ENCODE measurements around the gene TMEM108.

The TMEM108 gene

DNA sequence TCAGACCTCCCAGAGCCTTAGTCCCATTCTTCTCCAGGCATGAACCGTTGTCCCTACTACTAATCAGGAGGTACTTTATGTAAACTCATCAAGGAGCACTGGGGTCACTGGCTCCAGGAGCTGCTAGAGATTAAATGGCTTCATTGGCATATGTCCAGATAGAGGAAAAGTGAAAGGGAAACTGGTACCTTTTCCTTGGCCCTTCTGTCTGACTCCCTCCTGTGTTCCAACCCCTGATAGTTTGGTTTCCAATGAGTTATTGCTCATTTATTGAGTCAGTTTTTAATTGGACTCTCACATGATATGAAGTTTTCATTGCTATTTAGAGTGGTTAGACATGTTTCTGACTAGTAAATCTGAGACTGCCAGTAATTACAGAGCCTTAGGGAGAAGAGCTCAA, 231.2 kb downstream of the TMEM108 start:
- DNase-seq (ENCODE audit: extremely low read depth in 1 of 2, low read depth in 1 of 2) = no peak

DNA sequence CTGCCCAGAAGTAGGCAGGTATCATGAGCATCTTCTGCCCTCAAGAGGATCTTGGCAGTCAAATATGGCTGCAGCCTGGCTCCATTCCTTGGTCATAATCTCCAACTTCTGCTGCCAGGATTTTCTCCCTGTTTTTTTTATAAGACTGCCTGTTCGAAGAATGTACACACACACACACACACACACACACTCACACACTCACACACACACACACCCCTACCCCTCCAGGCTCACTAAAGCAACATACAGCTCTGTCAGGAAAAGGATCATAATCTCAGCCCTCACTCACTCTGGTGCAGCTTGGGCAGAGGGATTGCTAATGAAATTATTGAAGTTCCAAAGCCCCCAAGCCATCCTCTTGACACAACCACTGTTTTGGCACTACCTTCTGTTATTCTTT, 232.4 kb downstream of the TMEM108 start:
- DNase-seq (ENCODE audit: extremely low read depth in 1 of 2, low read depth in 1 of 2) = no peak

DNA sequence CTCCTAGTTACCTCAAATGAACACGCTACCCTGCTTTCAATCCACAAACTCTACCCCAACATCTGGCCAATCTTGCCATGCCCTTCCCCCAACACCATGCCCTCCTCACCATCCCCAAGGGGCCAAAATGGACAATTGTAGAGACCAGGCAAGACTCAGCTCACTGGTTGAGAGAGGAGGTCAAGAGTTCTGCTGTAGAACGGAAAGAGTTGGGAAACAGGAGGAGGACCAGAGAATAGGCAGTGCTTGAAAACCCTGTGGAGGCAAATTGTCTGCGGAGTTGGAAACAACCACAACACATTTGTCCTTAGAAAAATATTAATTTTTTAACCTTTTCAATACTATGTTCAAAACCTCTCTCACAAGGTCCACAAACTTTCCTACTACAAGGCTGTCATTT, 232.9 kb downstream of the TMEM108 start:
- no peak for DNase-seq (ENCODE audit: extremely low read depth in 1 of 2, low read depth in 1 of 2)

DNA sequence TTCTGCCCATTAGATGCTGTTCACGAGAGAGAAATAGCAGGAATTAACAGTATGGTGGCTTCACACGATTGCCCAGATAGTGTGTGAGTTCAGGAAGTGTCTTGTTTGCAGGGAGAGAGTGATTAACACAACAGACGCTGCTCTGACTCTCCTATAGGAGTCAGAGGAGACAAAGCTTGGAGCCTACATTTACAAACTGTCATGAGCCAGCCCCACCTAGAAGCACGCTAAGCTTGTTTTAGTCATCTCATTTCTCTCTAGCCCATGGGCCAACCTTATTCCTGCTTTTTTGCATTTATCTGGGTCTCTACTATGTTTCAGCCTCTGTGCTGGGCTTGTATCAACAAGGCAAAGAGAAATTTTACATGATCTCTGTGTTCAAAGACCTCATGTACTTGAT, 233.3 kb downstream of the TMEM108 start:
- DNase-seq (ENCODE audit: extremely low read depth in 1 of 2, low read depth in 1 of 2) = no peak

DNA sequence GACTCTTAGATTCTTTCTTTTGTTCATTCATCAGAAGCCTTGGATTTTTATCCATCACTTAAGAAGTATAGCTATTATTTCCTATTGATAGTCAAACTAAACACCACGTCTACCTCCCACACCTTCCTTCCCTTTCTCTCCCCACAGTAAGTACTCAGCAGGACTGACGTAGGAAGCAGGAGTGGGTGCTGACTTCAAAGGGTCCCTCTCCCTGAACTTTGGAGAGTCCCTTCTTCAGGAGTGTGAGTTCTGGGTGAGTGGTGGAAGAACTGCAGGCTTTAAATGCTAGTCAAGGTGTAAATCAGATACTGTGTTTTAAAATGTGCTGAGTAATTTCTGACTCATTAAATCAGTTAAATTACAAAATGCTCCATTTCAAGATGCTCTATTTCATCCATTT, 235.2 kb downstream of the TMEM108 start:
- no peak for DNase-seq (ENCODE audit: extremely low read depth in 1 of 2, low read depth in 1 of 2)

DNA sequence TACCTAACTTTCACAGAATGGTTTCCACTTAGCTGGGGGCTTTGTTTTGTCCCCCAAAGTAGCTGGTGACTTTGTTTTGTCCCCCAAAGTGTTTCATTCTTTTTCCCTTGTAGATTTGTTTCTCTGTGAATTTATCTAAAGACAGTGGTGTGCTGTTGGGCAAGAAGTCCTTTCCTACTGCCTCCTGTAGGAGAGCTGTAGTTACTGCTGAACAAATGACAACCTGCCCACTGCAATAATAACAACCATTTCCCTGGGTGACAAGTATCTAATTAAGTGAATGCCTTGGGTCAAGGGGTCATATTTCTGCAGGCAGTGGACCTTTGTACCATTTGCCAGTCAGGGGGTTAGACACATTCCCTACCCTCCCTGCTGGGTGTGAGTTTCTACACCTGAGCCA, 236.3 kb downstream of the TMEM108 start:
- DNase-seq (ENCODE audit: extremely low read depth in 1 of 2, low read depth in 1 of 2) = no peak

DNA sequence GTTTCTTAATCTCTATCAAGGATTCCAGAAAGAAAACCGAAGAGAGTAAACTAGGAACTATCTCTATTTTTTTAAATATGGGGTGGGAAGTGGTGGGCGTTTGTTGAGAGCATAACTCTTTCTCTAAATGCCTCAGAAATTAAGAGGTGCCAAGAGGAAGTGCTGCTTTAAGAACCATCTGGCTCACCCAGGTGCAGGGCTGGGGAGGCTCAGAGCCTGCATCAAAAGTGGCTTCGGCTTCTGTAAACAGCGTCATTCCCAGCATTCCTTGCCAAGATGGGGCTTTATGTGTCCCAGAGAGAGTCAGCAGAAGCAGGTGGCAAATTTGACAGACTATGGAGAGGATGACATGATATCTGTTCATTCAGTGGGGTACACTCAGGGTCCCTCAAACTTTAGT, 238.4 kb downstream of the TMEM108 start:
- no peak for DNase-seq (ENCODE audit: extremely low read depth in 1 of 2, low read depth in 1 of 2)

DNA sequence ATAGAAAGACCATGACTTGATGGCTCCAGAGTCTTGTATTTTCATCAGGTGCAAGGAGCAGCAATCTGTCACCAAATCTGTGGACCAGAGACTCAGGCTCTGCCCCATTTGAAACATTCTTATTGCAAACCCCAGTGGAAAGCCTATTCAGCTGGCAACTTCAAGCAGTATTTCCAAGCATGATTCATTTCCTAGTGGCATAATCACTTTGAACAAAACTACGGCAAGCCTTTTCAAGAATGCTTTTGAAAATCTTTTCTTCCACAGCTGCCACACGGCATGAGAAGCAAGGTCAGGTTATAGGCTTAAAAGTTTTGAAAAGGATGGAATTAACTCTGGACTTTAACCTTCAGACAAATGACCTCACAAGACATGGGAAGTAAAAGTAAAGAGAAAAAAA, 239.6 kb downstream of the TMEM108 start:
- no peak for DNase-seq (ENCODE audit: extremely low read depth in 1 of 2, low read depth in 1 of 2)

DNA sequence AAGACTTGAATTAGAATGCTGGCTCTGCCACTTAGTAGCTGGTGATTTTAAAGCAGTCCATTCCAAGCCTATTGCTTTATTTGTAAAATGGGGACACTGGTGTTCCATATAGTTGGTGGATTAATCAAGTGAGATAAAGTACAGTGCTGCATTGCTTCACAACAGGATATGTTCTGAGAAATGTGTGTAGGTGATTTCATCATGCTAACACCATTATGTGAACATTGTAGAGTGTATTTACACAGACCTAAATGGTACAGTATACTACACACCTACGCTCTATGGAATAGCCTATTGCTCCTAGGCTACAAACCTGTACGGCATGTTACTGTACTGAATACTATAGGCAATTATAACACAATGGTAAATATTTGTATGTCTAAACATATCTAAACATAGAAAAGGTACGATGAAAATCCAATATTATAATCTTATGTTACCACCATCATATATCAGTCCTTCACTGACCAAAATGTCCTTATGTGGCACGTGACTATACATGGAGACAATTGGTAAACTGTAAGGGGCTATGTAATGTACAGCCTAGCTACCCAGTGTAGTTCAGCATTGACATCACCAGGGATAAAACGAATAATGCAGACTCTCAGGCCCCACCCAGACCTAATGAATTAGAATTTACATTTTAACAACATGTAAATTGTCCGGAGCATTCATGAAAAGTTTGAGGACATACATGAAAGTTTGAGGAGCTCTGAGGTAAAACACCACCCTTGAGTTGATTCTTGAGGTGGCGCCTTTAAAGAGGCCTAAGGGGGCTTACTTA, 240.3 kb downstream of the TMEM108 start:
- no peak for DNase-seq (ENCODE audit: extremely low read depth in 1 of 2, low read depth in 1 of 2)

DNA sequence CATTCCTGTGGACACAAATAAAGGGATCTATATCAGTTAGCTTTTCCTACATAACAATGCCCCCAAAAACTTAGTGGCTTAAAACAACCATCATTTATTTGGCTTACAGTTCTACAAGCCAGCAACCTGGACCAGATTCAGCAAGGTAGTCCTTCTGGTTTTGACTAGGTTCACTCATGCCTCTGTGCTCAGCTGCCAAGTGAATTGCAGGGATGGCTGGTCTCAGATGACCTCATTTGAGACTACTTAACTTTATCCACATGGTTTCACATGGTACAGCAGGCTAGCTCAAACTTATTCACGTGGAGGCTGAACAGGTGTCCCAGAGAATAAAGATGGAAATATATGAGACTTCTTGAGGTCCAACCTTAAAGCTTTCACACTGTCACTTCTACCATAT, 242.4 kb downstream of the TMEM108 start:
- no peak for DNase-seq (ENCODE audit: extremely low read depth in 1 of 2, low read depth in 1 of 2)

DNA sequence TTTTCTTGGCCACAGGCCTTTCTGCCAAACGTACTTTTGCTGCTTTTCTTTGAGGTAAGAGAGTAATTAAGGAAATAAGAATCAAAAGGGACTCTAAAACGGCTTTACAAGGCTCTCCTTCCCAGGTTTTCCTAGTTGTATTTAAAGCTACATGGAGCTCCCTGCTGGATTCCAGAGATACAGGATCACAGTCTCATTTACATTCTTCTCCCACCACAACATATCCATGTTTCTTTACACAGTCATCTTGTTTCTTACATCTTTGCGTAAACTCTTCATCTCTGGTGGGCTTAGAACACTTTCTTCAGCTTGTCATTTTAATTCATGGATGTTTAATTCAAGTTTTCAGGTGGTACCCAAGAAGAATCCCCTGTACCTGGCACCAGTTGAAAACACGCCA, 244.0 kb downstream of the TMEM108 start:
- DNase-seq (ENCODE audit: extremely low read depth in 1 of 2, low read depth in 1 of 2) = no peak

DNA sequence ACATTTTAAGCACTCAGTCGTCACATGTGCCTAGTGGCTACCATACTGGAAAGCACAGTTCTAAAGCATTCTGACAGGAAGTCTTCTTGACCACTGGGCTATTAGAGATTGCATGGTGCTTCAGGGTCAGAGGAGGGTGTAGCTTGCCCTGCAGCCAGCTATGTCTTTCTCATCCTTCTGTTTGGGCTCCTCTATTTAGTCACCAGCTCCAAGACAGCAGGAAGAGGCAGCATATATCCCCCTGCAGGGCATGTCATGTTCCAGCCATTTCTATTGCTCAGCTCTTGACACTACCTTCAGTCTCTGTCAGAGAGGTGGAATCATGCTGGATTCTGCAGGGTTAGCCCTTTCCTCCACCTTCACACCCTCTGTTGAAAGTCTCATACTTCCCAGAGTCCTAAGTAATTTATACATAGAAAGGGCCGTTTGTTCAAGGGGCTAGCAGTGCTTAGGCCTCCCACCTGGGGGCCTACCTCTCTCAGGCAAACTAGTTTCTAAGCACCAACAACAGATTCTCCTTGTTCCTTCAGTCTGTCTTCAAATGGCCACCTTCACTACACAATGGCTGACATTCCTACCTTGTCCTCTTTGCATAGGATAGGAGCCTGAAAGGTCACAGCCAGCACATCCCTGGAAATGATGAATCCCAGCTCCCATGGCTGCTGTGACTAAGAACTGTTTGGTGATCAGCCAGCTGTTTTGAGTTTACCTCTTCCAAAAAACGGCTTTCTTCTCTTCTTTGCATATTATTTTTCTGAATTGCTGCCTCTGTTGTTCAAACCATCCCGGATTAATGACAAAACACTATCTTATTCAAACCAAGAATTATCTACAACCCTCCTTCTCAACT, 246.0 kb downstream of the TMEM108 start:
- DNase-seq (ENCODE audit: extremely low read depth in 1 of 2, low read depth in 1 of 2) = no peak

DNA sequence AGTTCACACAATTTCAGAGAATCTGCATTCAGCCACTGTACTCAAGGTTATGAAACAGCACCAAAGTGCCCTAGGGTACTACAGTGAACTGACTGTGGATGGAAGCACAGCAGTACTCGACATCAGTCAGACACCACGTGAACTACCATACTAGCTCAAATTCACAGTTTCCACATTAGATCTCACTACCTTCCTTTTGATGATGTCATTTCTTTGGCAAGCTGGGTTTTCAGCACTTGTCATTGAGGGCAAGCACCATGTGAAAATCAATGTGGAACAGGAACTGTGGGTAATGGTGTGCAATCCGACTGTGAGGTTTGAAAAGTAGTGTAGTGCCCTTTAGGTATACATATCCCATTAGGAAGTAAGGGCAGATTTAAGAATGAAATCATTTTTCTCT, 251.1 kb downstream of the TMEM108 start:
- no peak for DNase-seq (ENCODE audit: extremely low read depth in 1 of 2, low read depth in 1 of 2)

DNA sequence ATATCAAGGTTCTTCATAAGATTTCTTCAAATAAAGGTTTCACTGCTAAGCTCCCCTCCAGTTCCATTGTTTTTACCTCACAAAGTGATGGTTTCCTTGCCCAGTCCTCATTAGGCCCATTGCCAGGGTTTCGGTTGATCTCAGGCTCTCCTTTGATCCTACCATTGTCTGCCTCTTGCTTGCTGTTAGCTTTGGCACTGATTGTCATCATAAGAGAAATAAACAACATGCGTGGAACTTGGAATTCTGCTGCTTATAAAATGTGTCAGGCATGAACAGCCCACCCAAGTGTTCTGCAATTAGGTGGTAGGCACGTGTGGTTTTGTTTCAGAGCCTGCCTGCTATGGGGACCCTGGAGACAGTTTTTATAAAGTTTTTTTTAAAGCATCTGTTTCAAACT, 254.1 kb downstream of the TMEM108 start:
- no peak for DNase-seq (ENCODE audit: extremely low read depth in 1 of 2, low read depth in 1 of 2)

DNA sequence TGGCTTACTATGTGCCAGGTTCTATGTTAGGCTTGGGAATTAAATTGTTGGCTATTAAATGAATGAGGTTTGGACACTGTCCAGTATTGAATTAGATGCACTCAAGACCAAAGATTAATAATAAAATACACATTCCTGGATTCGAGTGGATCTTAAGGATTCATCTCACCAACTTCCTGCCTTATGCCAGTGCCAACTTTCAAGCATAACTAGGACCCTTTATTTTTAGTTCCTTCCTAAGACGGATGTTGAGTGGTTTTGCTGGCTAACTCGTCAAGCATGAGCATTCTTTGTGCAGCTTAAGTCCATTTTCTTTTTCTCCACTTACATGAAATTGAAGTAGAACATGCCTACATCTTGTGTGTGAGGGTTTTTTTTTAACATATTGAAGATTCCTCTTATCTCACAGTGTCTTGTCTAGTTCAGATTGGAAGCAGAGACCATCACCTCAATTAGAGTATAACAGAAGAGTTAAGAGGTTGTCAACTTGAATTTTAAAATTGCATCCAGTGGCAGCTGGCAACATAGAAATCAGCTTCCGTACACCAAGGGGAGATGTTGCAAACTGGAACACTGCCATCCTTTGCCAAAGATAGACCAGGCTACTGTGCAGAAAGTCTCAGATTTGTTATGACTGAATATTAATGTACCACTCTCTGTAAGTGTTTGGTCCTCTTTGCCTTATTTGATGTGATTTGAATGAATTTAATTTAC, 255.4 kb downstream of the TMEM108 start:
- no peak for DNase-seq (ENCODE audit: extremely low read depth in 1 of 2, low read depth in 1 of 2)

DNA sequence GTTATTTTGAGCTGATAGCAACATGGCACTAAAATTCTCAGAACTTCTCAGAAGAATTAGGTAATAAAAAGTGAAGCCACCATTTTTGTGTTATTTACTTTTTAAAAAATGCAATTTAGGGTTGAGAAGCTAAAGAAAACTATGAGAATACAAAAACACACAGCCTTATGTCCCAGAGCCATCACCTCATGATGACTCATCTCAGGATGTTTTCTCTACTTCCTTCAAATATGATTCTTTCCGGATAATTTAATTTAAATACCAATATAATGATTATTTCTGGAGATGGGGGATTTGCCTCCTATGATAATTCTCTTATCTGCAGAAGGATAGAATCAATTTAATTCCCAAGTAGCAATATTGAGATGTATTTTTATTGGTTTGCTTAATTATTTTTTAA, 256.1 kb downstream of the TMEM108 start:
- DNase-seq (ENCODE audit: extremely low read depth in 1 of 2, low read depth in 1 of 2) = no peak

DNA sequence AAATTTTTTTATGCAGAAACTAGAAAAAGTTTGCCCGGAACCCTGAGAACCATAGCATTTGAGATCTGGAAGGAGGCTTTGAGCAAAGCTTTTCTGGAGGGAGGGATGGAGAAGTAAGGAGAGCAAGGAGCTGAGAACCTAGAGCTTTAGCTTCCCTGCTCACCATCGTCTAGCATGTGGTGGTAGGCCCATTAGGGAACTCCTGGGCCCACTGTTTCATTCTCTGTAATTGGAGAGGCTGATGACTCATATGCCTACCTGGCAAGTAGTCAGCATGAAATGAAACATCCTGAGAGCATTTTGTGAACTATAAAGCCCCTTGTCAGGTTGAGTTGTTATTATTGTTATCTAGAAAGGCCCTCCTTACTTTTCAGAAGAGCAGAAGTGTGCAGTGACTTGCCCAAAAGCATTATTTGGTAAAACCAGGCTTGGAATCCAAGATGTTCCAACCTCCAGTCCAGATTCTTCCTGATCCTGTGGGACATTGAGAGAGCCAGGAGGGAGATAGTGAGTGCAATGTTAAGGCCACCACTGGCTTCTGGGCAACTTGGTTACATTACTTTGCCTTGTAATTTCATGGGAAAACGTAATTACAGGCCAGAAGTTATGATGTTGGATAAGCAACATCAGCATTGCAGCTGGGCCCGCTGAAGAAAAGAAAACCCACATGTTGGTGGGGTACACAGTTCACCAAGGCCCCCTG, 257.2 kb downstream of the TMEM108 start:
- no peak for DNase-seq (ENCODE audit: extremely low read depth in 1 of 2, low read depth in 1 of 2)

DNA sequence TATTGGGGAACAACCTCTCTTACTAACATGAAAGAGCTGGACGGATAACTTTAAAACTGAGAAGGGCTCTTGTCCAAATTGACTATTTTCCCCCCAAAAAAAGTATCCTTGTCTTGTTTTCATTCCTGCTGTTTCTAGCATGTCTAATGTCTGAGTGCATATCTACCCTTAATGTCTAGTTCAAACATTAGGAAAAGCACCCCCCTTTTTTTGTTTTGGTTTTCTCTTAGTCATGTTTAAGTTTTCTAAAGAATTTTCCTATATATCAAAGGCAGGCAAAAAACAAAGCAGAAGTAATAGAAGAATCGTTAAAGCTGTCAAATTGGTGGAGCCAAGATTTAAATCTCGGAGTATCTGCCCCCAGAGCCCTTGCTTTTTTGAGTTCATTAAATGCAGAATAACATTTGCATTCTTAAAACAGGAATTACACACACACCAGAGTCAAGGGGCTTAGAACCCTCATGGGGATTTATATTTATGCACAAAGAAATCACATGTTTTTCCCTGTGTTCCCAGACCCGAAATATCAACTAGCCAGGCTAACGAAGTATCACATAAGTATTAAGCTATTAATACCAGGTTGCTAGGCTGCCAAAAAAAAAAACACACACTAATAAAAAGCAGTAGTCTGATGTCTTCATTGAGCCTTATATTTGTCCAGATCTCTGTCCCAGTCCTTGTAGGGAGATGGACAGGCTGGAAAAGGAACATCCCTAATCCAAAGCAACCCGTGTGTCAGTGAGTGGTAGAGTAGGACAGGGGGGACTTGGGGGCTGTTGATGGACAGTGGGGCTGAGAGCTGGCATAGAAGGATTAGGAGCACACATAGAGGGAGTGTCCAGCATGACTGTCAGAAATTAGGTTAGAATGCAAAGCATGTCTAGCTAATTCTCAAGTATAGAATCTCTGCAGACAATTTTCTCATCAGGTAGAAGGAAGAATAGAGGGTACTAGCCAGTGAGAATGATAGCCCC, 258.0 kb downstream of the TMEM108 start:
- DNase-seq (ENCODE audit: extremely low read depth in 1 of 2, low read depth in 1 of 2) = no peak

DNA sequence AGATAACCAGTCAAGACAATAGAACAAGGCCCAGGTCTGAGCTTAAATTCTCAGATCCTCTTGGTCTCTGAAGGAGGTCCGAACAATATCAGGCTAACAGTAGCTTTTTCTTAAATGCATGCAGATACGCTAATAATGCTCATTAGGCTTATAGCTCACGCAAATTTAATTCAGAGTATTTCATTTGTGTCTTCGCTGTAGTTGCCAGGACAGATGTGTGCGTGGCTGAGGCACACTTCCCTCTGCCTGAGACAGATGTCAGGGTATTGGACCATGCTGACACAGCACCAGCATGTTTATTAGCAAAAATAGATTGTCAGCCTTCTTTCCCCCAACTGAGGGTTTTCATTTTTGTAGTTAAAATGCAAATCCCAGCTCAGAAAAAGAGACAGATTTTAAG, 258.8 kb downstream of the TMEM108 start:
- DNase-seq (ENCODE audit: extremely low read depth in 1 of 2, low read depth in 1 of 2) = no peak

DNA sequence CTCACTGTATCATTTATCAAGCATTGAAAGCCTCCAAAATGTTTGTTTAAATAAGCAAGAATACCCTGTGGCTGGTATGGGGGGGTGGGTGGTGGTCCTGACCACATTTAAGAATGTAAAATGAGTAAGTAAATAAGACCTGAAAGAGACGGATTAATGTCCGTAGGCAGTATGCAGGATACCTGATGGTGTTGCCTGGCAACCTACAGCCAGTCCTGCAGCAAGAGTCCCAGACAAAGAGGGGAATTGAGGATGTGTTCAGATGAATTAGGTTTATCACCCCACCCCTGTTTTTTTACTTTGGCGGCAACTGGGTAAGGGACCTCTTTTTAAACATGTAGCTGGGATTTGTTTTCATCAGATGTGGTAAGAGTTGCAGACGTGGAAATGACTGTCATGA, 261.9 kb downstream of the TMEM108 start:
- DNase-seq (ENCODE audit: extremely low read depth in 1 of 2, low read depth in 1 of 2) = no peak

Measured in stimulated activated CD8-positive, alpha-beta memory T cell treated with anti-CD3 and anti-CD28 coated beads, Interleukin-7, amount 100 ng/mL, for 48 hours (primary cell).